HG02642 (cell line): ENCODE measurements around the gene WNT5A.
A peak's percentile ranks its signal among the peaks of the same experiment; 100 is the strongest.
"Not testable (repeated sequence)": the region's sequence is repeated elsewhere in the genome, so short reads cannot be mapped to it uniquely, and the experiment has no call there.

Source experiments
- ATAC-seq: cut with Tn5 transposase; IDR thresholded peaks from one replicate; pipeline ENCODE4 v1.9.1; 2021; ENCODE audit warnings: mild to moderate bottlenecking; ENCODE audit not compliant: unreplicated experiment, poor library complexity

WNT5A gene

GRCh38 chr3:55508335-55508734 lies 21.2 kb upstream of the WNT5A start:
- no peak for ATAC-seq

GRCh38 chr3:55507808-55508207 lies 20.7 kb upstream of the WNT5A start:
- no peak for ATAC-seq

- no peak for ATAC-seq
These were observed 18.7 kb upstream of the WNT5A start for GRCh38 chr3:55505776-55506175.

- ATAC-seq: not testable (repeated sequence)
These were observed 18.0 kb upstream of the WNT5A start for GRCh38 chr3:55505102-55505501.

GRCh38 chr3:55501905-55502304 lies 14.8 kb upstream of the WNT5A start:
- no peak for ATAC-seq

GRCh38 chr3:55500555-55501330 lies 13.6 kb upstream of the WNT5A start:
- ATAC-seq: no peak

GRCh38 chr3:55498520-55498919 lies 11.4 kb upstream of the WNT5A start:
- no peak for ATAC-seq

GRCh38 chr3:55497250-55497649 lies 10.1 kb upstream of the WNT5A start:
- ATAC-seq: no peak

- no peak for ATAC-seq
These were observed 7.9 kb upstream of the WNT5A start for GRCh38 chr3:55494976-55495375.

- no peak for ATAC-seq
These were observed 5.9 kb upstream of the WNT5A start for GRCh38 chr3:55492976-55493375.

- no peak for ATAC-seq
These were observed 4.2 kb upstream of the WNT5A start for GRCh38 chr3:55491296-55491816.

- ATAC-seq: no peak
These were observed 3.3 kb upstream of the WNT5A start for GRCh38 chr3:55490276-55490913.

GRCh38 chr3:55489798-55490132 lies 2.7 kb upstream of the WNT5A start:
- no peak for ATAC-seq

- ATAC-seq: no peak
These were observed 1.4 kb upstream of the WNT5A start for GRCh38 chr3:55488398-55489055.

GRCh38 chr3:55487381-55488241 lies 505 bp upstream of the WNT5A start:
- ATAC-seq: no peak

- no peak for ATAC-seq
These were observed 827 bp downstream of the WNT5A start for GRCh38 chr3:55486101-55486856.

GRCh38 chr3:55484801-55485791 lies 2.0 kb downstream of the WNT5A start:
- peak; percentile 69 for ATAC-seq

- no peak for ATAC-seq
These were observed 2.9 kb downstream of the WNT5A start for GRCh38 chr3:55484191-55484689.
